Amniotic epithelial cell (primary cell): Measurements from ENCODE around the gene PPP1R15A.
A peak's percentile ranks its signal among the peaks of the same experiment; 100 is the strongest.
"Not testable (repeated sequence)": the region's sequence is repeated elsewhere in the genome, so short reads cannot be mapped to it uniquely, and the experiment has no call there.

Experiments
- DNase-seq: peaks from one replicate; pipeline ENCODE4 v3.0.0-alpha.2; 2010; ENCODE audit warnings: low read depth

PPP1R15A gene

GRCh38 chr19:48872182-48872883 lies at the start of gene PPP1R15A:
TSS of gene PPP1R15A (plus strand) at chr19:48872421. CDS start at chr19:48873234, 813 bp downstream.
- peak; percentile 95 for DNase-seq

GRCh38 chr19:48822514-48822913 lies 49.7 kb upstream of the PPP1R15A start:
- no peak for DNase-seq

GRCh38 chr19:48826606-48827020 lies 45.6 kb upstream of the PPP1R15A start:
- DNase-seq = no peak

GRCh38 chr19:48830088-48830487 lies 42.1 kb upstream of the PPP1R15A start:
- peak; percentile 43 for DNase-seq

GRCh38 chr19:48830965-48831364 lies 41.3 kb upstream of the PPP1R15A start:
- DNase-seq = no peak

- DNase-seq = no peak
Observed at GRCh38 chr19:48833049-48833448, 39.2 kb upstream of the PPP1R15A start.

- DNase-seq = no peak
Observed at GRCh38 chr19:48833977-48834376, 38.2 kb upstream of the PPP1R15A start.

GRCh38 chr19:48835734-48836088 lies 36.5 kb upstream of the PPP1R15A start:
- peak; percentile 85 for DNase-seq

- DNase-seq = peak; percentile 71
Observed at GRCh38 chr19:48836089-48837017, 35.9 kb upstream of the PPP1R15A start, which contains the start of gene HSD17B14. TSS of gene HSD17B14 (minus strand) at chr19:48836491. CDS start at chr19:48836411, 80 bp downstream.

- DNase-seq = peak; percentile 89
Observed at GRCh38 chr19:48837051-48837524, 35.1 kb upstream of the PPP1R15A start.

GRCh38 chr19:48837687-48838086 lies 34.5 kb upstream of the PPP1R15A start:
- no peak for DNase-seq

- DNase-seq = no peak
Observed at GRCh38 chr19:48841047-48841446, 31.2 kb upstream of the PPP1R15A start.

GRCh38 chr19:48841571-48841970 lies 30.6 kb upstream of the PPP1R15A start:
- DNase-seq = no peak

- peak; percentile 53 for DNase-seq
Observed at GRCh38 chr19:48842789-48843162, 29.4 kb upstream of the PPP1R15A start.

- peak; percentile 59 for DNase-seq
Observed at GRCh38 chr19:48844472-48844871, 27.7 kb upstream of the PPP1R15A start.

- no peak for DNase-seq
Observed at GRCh38 chr19:48845384-48845783, 26.8 kb upstream of the PPP1R15A start.

- DNase-seq = not testable (repeated sequence)
Observed at GRCh38 chr19:48846659-48847058, 25.6 kb upstream of the PPP1R15A start.

- DNase-seq = no peak
Observed at GRCh38 chr19:48852292-48852691, 19.9 kb upstream of the PPP1R15A start.

- DNase-seq = no peak
Observed at GRCh38 chr19:48853483-48853882, 18.7 kb upstream of the PPP1R15A start.

- DNase-seq = no peak
Observed at GRCh38 chr19:48854103-48854502, 18.1 kb upstream of the PPP1R15A start.

GRCh38 chr19:48856921-48857320 lies 15.3 kb upstream of the PPP1R15A start:
- peak; percentile 57 for DNase-seq

- no peak for DNase-seq
Observed at GRCh38 chr19:48858984-48859710, 13.1 kb upstream of the PPP1R15A start.
